GM23248 (cell line): ENCODE data around the gene DOK1. TPM values are rescaled to one million over a fixed set of nuclear protein-coding genes. Genes with fewer than 3 reads are reported as not detected.

Experiments
- DNase-seq: peaks from one replicate; pipeline ENCODE4 v3.0.0-alpha.2; 2015
- H2AFZ ChIP-seq: fragments of 200-600 bp; sonication (generic); 2 replicates; pipeline ENCODE4 v1.6.1; 2016; ENCODE audit warnings: antibody characterized with exemption
- H3F3A ChIP-seq: fragments of 200-600 bp; sonication (generic); 2 replicates; pipeline ENCODE4 v1.6.1; 2016; ENCODE audit warnings: mild to moderate bottlenecking, antibody characterized with exemption, mixed run types; ENCODE audit not compliant: insufficient read depth
- H3K27ac ChIP-seq: fragments of 200-600 bp; sonication (generic); 2 replicates; pipeline ENCODE4 v1.5.1; 2016; ENCODE audit warnings: mild to moderate bottlenecking
- H3K27me3 ChIP-seq: fragments of 200-600 bp; sonication (generic); replicated peaks from 2 replicates; pipeline ENCODE4 v1.6.1; 2016; ENCODE audit warnings: mild to moderate bottlenecking; ENCODE audit not compliant: insufficient read depth
- H3K36me3 ChIP-seq: fragments of 200-600 bp; sonication (generic); 2 replicates; pipeline ENCODE4 v1.6.1; 2016; ENCODE audit warnings: low read depth, mild to moderate bottlenecking
- H3K4me1 ChIP-seq: fragments of 200-600 bp; sonication (generic); 2 replicates; pipeline ENCODE4 v1.6.1; 2016; ENCODE audit warnings: mild to moderate bottlenecking; ENCODE audit not compliant: insufficient read depth
- H3K4me2 ChIP-seq: fragments of 200-600 bp; sonication (generic); one replicate; pipeline ENCODE4 v1.6.1; 2016; ENCODE audit warnings: mild to moderate bottlenecking; ENCODE audit not compliant: unreplicated experiment
- H3K4me3 ChIP-seq: fragments of 200-600 bp; sonication (generic); 2 replicates; pipeline ENCODE4 v1.5.1; 2016; ENCODE audit warnings: mild to moderate bottlenecking
- H3K79me2 ChIP-seq: fragments of 200-600 bp; sonication (generic); 2 replicates; pipeline ENCODE4 v1.6.1; 2016; ENCODE audit warnings: mild to moderate bottlenecking; ENCODE audit not compliant: insufficient read depth
- H3K9ac ChIP-seq: fragments of 200-600 bp; sonication (generic); 2 replicates; pipeline ENCODE4 v1.6.1; 2016; ENCODE audit warnings: mild to moderate bottlenecking
- H3K9me2 ChIP-seq: fragments of 200-600 bp; sonication (generic); 2 replicates; pipeline ENCODE4 v1.6.1; 2016; ENCODE audit warnings: mixed run types, mild to moderate bottlenecking, moderate library complexity; ENCODE audit not compliant: insufficient read depth
- H3K9me3 ChIP-seq: fragments of 200-600 bp; sonication (generic); one replicate; pipeline ENCODE4 v1.6.1; 2017; ENCODE audit warnings: low read depth
- H4K20me1 ChIP-seq: fragments of 200-600 bp; sonication (generic); 2 replicates; pipeline ENCODE4 v1.6.0; 2016; ENCODE audit not compliant: insufficient read depth
- EZH2 ChIP-seq: fragments of 200-600 bp; sonication (generic); IDR thresholded peaks from 2 replicates; pipeline ENCODE4 v1.6.1; 2018; ENCODE audit warnings: antibody characterized with exemption, mild to moderate bottlenecking; ENCODE audit not compliant: insufficient read depth, poor library complexity, severe bottlenecking
- EZH2phosphoT487 ChIP-seq: fragments of 200-600 bp; sonication (generic); IDR thresholded peaks from 2 replicates; pipeline ENCODE4 v1.6.1; 2018; ENCODE audit warnings: antibody characterized with exemption, moderate library complexity, mild to moderate bottlenecking, low read depth; ENCODE audit not compliant: insufficient read depth
- WGBS, 2 experiments: methylation state at CpG; one replicate each; pipeline ENCODE4 v1.1.6; 2015 to 2017; ENCODE audit warnings: low lambda C conversion rate in 2 of 2, low coverage in 1 of 2; ENCODE audit errors: missing lambda C conversion rate in 2 of 2; 5-methylcytosine and 5-hydroxymethylcytosine counted together
- in situ Hi-C: fragments of 300-500 bp; cut with MboI; formaldehyde crosslinking; loops from 2 replicates; pipeline ENCODE4 v1.15.0; 2020
- polyA plus RNA-seq: library from polyadenylated mRNA; unstranded; fragments of >200 nt; fragmentation: Nextera tagmentation; extraction: Ambion mirVana; gene quantifications from 2 replicates; pipeline ENCODE4 v1.2.1, GENCODE V29; 2016
- total RNA-seq: library from RNA; depleted of rRNA; stranded (reverse); fragments of >200 nt; shearing (Covaris generic); gene quantifications from 2 replicates; pipeline ENCODE4 v1.2.3, GENCODE V29; 2014

The DOK1 gene
- total and polyA plus RNA-seq, 2 experiments from 2014 or later = 32.2 to 32.6 TPM

DNA sequence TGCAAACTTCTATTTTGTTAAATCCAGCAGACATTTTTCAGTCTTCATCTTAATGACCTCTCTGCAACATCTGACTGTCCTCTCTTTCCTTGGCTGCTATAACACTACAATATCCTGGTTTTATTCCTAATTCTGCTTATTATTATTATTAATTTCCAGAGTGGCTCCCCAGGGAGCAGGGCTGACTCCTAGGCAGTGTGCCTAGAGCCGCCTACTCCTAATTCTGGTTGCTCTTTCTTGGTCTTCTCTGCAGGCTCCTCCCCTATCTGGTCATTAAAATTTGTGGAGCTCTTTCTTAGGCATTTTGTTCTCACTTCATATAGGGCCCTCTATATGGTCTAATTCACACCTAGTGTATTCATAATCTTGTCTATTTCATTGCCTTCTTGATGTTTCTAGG is 11.5 kb upstream of the DOK1 start:
- Histone ChIP-seq H3K36me3 (no peaks in the 10 kb centered on the region), H3K4me3 (no peak overlapping the region), H3K27me3 (no peaks in the 10 kb centered on the region), H3K4me1 (peaks cover 11% of the 10 kb centered on the region), H3K9me3 (no peaks in the 10 kb centered on the region), H3K9me2 (no peaks in the 10 kb centered on the region), H4K20me1 (no peaks in the 10 kb centered on the region), H3K27ac (no peak overlapping the region), H3F3A (peaks cover 19% of the 10 kb centered on the region; the same call in 1 of the 2 replicates), H3K4me2 (no peak overlapping the region), H2AFZ (no peak overlapping the region), H3K9ac (no peak overlapping the region), H3K79me2 (no peaks in the 10 kb centered on the region)
- DNase-seq = peak; percentile 48
- TF ChIP-seq EZH2phosphoT487 (no peak), EZH2 (no peak)
- in situ Hi-C loops = no loop called here
- WGBS, 2 experiments = 35 to 48% methylated on average over 1 of the region's 1 CpG

GRCh38 chr2:74544634-74545033 is 9.9 kb upstream of the DOK1 start:
- no peak overlapping the region for H3K4me2 ChIP-seq
- no peak overlapping the region for H3K27ac ChIP-seq
- 86 to 92% methylated on average over 3 of the region's 3 CpGs for WGBS, 2 experiments
- no peaks in the 10 kb centered on the region for H3K27me3 ChIP-seq
- H3K4me3 ChIP-seq = no peak overlapping the region
- no peaks in the 10 kb centered on the region for H3K36me3 ChIP-seq
- H3K79me2 ChIP-seq = peaks cover 2% of the 10 kb centered on the region; the same call in 1 of the 2 replicates
- H3K9me3 ChIP-seq = no peaks in the 10 kb centered on the region
- DNase-seq = no peak
- TF ChIP-seq EZH2phosphoT487 = no peak
- TF ChIP-seq EZH2 = no peak
- H3F3A ChIP-seq = peaks cover 19% of the 10 kb centered on the region; the same call in 1 of the 2 replicates
- no peaks in the 10 kb centered on the region for H4K20me1 ChIP-seq
- peaks cover 14% of the 10 kb centered on the region for H3K4me1 ChIP-seq
- no peak overlapping the region for H3K9ac ChIP-seq
- in situ Hi-C loops = no loop called here
- no peak overlapping the region for H2AFZ ChIP-seq
- H3K9me2 ChIP-seq = no peaks in the 10 kb centered on the region

- H3K9me3 ChIP-seq = no peaks in the 10 kb centered on the region
- DNase-seq = no peak
- no peaks in the 10 kb centered on the region for H4K20me1 ChIP-seq
- peaks cover 20% of the 10 kb centered on the region; the same call in 1 of the 2 replicates for H3K4me1 ChIP-seq
- peaks cover 14% of the 10 kb centered on the region; the same call in 1 of the 2 replicates for H3F3A ChIP-seq
- no peak overlapping the region for H2AFZ ChIP-seq
- H3K27ac ChIP-seq = no peak overlapping the region
- H3K9me2 ChIP-seq = no peaks in the 10 kb centered on the region
- TF ChIP-seq EZH2 (no peak), EZH2phosphoT487 (no peak)
- H3K27me3 ChIP-seq = no peaks in the 10 kb centered on the region
- no peaks in the 10 kb centered on the region for H3K36me3 ChIP-seq
- H3K9ac ChIP-seq = no peak overlapping the region
- H3K79me2 ChIP-seq = peaks cover 15% of the 10 kb centered on the region; the same call in 1 of the 2 replicates
- H3K4me2 ChIP-seq = no peak overlapping the region
- in situ Hi-C loops = no loop called here
- WGBS, 2 experiments = 90 to 94% methylated on average over 3 of the region's 3 CpGs
- no peak overlapping the region for H3K4me3 ChIP-seq
These were observed 8.5 kb upstream of the DOK1 start for GRCh38 chr2:74546004-74546403.

DNA sequence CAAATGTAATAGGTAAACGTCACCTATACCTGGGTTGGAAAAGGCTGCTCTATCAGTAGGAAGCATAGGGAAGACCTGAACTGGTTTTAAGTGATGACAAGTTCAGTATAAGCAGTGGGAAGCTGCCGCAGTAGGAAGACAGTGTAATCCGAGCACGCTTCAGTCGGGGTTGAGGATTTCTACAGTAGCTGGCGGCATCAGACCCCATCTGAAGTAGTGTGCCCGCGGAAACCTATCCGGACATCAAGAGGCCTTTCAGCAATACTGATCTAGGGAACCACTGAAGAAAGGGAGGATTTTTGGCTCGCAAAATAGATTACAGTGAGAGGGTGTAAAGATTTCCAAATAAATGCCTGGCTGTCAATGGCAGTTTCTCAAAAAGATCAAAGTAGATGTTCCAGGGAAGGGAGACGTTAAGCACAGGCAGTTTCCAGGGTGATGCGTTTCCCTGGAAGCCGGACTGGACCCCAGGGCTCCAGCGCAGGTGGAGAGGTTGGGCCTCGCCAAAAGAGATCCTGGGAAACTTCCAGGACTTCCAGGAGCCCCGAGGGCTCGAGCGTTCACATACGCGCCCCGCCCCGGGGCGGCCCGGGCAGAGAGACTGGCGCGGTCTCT is 6.1 kb upstream of the DOK1 start:
- H3K9ac ChIP-seq = peak overlapping the region; percentile 73
- TF ChIP-seq EZH2phosphoT487 = no peak
- peak overlapping the region; percentile 78 for H3K4me2 ChIP-seq
- no peaks in the 10 kb centered on the region for H3K36me3 ChIP-seq
- H3K9me2 ChIP-seq = no peaks in the 10 kb centered on the region
- H3K79me2 ChIP-seq = peaks cover 38% of the 10 kb centered on the region; the same call in 1 of the 2 replicates
- peak overlapping the region; percentile 69 for H3K4me3 ChIP-seq
- 15 to 21% methylated on average over 16 to 20 of the region's 26 CpGs for WGBS, 2 experiments
- in situ Hi-C loops = no loop called here
- no peaks in the 10 kb centered on the region for H3K9me3 ChIP-seq
- H3K4me1 ChIP-seq = peaks cover 32% of the 10 kb centered on the region
- H4K20me1 ChIP-seq = no peaks in the 10 kb centered on the region
- no peaks in the 10 kb centered on the region for H3K27me3 ChIP-seq
- H3K27ac ChIP-seq = peak overlapping the region; percentile 34
- peak; percentile 32 for DNase-seq
- peak overlapping the region; percentile 80 for H2AFZ ChIP-seq
- H3F3A ChIP-seq = peaks cover 15% of the 10 kb centered on the region; the same call in 1 of the 2 replicates
